Upper lobe of left lung (tissue), 4 donors: ENCODE measurements around the gene TNS4.

Experiments
- EP300 ChIP-seq, 4 donors: sonication (generic); formaldehyde crosslinking; IDR thresholded peaks; one replicate each; pipeline ENCODE4 v1.5.1; 2017; ENCODE audit warnings: antibody characterized with exemption in 4 of 4, control low read depth in 2 of 4
- POLR2A ChIP-seq, 4 donors: fragments of 450-650 bp; IDR thresholded peaks; one replicate each; pipeline ENCODE4 v1.5.1; 2016 to 2017; ENCODE audit warnings: antibody characterized with exemption in 4 of 4, mild to moderate bottlenecking in 2 of 4
- POLR2AphosphoS5 ChIP-seq, 2 donors: sonication (generic); formaldehyde crosslinking; IDR thresholded peaks; one replicate each; pipeline ENCODE4 v1.5.1; 2017; ENCODE audit warnings: antibody characterized with exemption in 2 of 2
- TF ChIP-seq, protein P1 (sequence below), 6 experiments: fragments of 450-650 bp in 4 of 6; fragments of 200-600 bp in 2 of 6; sonication (generic) in 2 of 6; IDR thresholded peaks; one replicate each; pipeline ENCODE4 v1.5.1; 2016 to 2019; ENCODE audit warnings: antibody characterized with exemption in 6 of 6

GRCh38 chr17:40538019-40538935, 36.9 kb upstream of the TNS4 start:
- TF ChIP-seq POLR2AphosphoS5 (IDR thresholded peaks at IDR 0.05) (peak in 1 of 2 donors; percentile 9), EP300 (IDR thresholded peaks at IDR 0.05) (no peak), POLR2A (IDR thresholded peaks at IDR 0.05) (no peak)
- TF ChIP-seq, protein P1, sequence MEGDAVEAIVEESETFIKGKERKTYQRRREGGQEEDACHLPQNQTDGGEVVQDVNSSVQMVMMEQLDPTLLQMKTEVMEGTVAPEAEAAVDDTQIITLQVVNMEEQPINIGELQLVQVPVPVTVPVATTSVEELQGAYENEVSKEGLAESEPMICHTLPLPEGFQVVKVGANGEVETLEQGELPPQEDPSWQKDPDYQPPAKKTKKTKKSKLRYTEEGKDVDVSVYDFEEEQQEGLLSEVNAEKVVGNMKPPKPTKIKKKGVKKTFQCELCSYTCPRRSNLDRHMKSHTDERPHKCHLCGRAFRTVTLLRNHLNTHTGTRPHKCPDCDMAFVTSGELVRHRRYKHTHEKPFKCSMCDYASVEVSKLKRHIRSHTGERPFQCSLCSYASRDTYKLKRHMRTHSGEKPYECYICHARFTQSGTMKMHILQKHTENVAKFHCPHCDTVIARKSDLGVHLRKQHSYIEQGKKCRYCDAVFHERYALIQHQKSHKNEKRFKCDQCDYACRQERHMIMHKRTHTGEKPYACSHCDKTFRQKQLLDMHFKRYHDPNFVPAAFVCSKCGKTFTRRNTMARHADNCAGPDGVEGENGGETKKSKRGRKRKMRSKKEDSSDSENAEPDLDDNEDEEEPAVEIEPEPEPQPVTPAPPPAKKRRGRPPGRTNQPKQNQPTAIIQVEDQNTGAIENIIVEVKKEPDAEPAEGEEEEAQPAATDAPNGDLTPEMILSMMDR (IDR thresholded peaks at IDR 0.05), result no peak
